Tongue (tissue), 2 donors: Measurements from ENCODE around the gene MAML3. TPM values are rescaled to one million over a fixed set of nuclear protein-coding genes. Genes with fewer than 3 reads are reported as not detected.

ENCODE experiments used
- DNase-seq: peaks from one replicate; pipeline ENCODE4 v3.0.0-alpha.2; 2015
- total RNA-seq: library from RNA; depleted of rRNA; stranded (reverse); fragments of >200 nt; gene quantifications from one replicate; pipeline ENCODE4 v1.2.3, GENCODE V29; 2014

MAML3 gene
- total RNA-seq, 1 donor from 2014 or later = 7.0 TPM

DNA sequence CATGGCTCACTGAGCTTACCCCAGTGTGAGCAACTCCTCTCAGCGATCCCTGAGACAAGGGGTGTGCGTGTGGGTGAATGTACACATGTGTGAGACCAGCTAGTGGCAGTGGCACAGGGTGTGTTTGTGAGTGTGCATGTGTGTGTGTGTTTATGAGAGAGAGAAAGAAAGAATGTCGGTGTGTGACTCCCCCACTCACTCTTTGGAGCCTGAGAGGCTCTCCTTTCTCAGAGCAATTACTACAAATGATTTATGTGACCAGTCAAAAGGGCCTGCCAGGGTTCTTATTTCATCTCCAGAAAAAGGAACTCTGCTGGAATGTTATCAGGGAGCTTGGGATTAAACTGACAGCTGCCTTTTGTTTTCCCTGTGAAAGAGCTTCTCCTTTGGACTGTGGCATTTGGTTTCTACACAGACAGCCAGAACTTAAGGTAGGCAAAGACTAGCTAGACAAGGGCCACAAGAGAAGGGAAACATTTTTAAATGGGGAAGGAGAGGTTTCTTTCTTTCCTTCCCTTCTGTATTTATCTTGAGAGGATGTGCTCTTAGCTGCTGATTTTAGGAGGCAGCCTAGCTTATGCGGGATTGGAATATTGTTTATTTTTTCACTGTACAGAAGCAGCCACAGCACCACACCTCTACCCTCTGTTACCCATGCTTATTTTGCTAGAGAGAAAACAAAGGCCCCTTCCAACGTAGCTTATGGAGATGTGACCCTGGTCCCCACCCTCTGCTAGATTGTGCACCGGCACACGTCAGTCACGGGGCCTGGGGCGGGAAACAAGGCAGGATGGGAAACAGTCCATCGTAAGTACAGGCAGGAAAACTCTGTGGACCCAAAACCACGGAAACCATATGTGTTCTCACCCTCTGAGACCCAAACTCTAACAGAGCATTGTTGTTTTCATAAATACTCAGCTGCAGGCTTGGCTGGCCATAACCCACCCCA, 344.9 kb downstream of the MAML3 start:
- DNase-seq = peak; percentile 69

- no peak for DNase-seq
Measured at GRCh38 chr4:139808381-139808807, 345.6 kb downstream of the MAML3 start.

DNA sequence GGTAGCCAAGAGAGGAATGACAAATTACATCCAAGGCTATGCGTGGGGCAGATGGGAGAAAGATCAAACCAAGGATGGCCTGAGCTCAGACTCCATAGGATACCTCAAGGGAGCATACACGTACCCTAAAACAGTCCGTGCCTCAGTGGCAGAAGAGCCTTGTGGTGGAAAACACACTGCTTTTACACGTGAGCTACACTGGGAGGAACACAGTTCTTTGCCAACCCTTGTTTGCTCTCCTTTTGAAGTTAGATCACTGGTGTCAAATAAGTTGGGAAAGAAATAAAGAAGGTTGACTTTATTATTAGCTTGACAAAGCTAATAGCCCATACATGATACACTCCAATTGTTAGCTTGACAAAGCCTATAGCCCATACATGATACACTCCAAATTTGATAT, 346.5 kb downstream of the MAML3 start:
- DNase-seq = no peak

- DNase-seq = no peak
Measured at GRCh38 chr4:139806929-139807328, 347.1 kb downstream of the MAML3 start.

DNA sequence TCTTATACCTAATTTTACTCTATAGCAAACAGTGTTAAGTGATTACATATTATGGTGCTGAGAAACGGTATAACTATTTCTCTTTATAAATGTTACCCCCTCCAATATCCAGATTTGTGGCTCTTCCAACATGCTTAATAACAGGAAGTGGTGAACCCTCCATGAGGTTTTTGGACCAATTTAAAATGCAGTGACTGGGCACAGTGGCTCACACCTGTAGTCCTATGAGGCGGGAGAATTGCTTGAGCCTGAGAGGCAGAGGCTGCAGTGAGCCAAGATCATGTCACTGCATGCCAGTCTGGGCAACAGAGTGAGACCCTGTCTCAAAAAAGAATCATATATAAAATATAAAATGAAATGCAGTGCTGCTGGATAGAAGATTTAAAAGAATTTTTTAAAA, 351.1 kb downstream of the MAML3 start:
- no peak for DNase-seq

- DNase-seq = no peak
Measured at GRCh38 chr4:139802488-139802887, 351.5 kb downstream of the MAML3 start.

DNA sequence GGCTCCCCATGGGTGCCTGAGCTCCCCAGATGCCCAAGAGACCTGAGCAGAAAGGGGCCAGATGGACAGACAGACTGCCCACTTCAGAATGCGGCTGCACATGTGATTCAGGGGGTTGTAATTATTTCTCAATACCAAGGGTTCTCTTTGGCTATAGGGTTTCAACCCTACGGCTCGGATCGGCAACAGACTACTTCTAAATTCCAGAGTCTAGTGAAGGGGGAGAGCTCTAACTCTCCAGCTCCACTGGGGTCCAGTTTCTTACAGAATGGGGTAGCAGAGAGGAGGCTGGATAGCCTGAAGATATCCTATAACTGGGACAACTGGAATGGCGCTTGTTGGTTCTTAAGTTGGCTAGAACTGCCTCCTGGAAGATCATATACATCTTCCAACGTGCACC, 352.1 kb downstream of the MAML3 start:
- no peak for DNase-seq

- no peak for DNase-seq
Measured at GRCh38 chr4:139800082-139800481, 353.9 kb downstream of the MAML3 start.

GRCh38 chr4:139799615-139800014, 354.4 kb downstream of the MAML3 start:
- no peak for DNase-seq

DNA sequence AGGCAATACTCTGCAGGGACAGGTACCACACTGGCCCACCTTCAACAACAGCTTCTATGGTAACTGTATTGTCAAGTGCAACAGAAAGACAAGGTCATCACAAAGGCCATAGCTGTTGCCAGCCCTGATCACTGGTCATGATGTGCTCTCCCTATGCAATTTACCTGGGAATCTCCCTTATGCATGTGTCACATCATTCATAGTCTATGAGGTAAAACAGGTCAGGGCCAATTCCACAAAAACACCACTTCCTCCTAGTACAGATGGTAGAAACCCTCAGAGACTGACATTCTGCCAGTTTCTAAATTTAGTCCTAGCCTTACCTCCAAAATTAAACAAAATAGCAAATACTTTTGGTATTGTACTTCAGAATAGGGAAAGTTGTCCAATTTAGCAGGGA, 355.5 kb downstream of the MAML3 start:
- DNase-seq = no peak

DNA sequence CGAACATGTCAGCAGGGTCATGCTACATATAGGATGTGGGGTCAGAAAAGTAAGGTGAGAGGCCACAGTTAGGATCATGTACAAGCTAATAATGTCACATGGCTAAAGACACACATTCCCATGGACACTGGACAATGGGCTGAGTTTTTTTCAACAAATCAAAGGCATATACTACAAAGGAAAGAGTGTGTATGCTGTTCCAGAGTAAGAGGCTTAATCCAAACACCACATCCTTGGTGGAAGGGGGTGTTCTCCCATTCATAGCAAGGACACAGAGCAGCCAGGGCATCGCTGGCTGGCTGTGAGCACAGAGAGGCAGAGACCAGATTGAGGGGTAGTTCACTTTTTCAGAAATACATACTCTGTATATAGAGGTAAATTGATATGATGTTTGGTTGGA, 356.7 kb downstream of the MAML3 start:
- DNase-seq = no peak

- no peak for DNase-seq
Measured at GRCh38 chr4:139795527-139796314, 358.3 kb downstream of the MAML3 start.

DNA sequence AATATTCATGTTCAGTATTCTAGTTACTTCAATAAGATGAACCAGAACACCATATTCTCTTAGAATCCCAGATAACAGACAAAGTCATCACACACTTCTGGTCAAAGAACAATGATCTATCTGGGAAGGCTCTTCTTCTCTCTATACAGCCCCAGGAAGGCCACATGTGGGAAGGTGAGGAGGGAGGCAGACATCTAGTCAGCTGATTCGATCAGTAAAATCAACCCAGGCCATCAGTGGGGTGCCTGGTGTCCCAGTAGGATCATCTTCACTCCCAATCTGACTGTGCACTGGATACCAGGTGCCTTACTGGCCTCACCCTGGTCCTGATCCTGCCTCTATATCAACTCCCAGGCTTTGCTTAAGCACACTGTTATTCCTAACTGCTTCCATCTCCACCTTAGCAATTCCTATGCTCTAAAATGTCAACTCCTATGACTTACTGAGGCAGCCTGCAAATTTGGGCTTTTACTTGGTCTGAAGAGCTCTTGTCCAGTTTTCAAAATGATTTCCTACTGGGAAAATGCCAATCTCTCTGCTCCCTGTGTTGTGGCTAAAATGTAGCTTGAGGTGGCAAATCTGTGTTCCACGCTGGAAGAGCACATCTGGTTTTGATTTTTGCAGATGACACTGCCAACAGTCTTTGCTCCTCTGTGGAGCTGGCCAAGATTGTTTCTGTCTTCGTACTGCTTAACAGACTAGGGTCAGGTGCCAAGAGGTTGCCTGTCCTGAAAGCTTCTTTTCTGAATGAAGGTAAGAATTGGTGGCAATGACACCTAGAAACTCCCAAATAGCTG, 359.6 kb downstream of the MAML3 start:
- DNase-seq = no peak

DNA sequence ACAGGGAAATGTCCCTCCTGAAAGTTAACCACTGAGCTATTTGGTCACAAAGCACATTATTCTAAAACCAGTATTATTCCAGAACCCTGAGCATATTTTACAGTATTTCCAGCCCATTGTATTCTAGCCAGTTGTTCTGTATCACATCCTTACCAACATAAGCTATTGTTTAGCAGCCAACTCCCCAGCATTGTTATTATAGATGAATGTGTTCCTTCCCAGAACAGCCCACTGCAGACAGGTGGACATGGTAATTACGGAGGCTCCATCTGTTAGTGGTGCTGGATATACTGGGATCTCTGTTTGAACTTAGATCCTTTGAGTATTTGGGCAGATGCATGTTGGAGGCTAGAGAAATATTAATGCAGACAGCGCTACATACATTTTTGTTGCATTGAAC, 362.3 kb downstream of the MAML3 start:
- DNase-seq = no peak

DNA sequence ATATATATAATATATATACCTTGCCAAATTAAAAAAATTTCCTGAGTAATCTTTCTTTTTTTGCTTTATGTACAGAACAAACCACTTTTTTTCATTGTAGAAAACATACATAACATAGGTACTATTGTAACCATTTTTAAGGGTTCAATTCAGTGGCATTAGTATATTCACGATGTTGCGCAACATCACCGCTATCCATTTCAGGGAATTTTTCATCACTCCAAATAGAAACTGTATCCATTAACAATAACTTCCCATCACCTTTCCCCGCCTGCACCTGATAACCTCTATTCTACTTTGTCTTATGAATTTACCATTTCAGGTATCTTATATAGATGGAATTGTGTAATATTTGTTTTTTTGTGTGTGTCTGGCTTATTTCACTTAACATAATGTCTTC, 363.7 kb downstream of the MAML3 start:
- no peak for DNase-seq

DNA sequence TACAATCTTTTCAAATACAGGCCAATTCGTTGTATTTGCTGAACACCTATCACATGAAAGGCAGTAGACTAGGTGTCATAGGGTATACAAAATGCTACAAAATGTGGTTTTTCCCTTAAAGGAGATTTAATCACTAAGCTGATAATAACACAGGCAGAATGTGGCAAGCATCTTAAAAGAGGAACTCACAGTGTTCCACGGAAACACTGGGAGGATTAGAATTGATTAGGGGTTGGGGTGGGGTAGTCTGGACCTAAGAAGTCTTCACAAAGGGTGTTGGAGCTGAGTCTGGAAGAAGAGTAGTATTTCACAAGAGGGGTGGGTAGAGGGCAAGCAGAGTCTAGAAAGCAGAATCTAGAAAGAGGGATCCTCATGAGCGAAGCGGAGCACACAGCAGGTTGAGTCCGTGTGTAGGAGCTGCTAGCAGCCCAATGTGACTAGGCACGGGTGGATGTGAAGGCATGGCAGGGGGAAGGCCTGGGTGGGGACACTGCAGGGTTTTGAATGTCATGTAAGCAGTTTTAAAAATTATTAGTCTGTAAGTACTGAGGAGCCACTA, 364.8 kb downstream of the MAML3 start:
- DNase-seq = no peak

GRCh38 chr4:139786494-139787354, 367.3 kb downstream of the MAML3 start:
- no peak for DNase-seq

DNA sequence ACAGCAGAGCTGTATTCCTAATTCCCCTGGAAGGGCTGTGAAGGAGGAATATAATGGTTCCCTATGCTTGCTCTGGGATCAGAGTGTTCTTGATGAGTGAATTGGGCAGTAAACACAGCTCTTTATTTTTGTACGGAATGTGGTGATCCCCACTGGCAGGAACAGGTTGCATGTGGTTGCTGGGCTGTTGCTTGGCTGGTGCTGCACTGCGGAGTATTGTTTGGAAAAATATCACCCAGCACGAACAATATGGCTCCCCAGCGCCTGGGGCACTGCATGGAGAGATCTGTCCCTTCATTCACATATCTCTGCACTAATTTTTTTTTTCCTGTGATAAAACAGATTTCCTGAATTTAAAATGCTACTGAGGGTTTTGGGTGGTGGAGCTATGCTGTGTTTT, 368.6 kb downstream of the MAML3 start:
- no peak for DNase-seq

GRCh38 chr4:139783741-139784484, 370.1 kb downstream of the MAML3 start:
- DNase-seq = peak; percentile 59

GRCh38 chr4:139782926-139783522, 371.0 kb downstream of the MAML3 start:
- DNase-seq = no peak
